ENCODE measurements around the gene CBLN3.

The CBLN3 gene

DNA sequence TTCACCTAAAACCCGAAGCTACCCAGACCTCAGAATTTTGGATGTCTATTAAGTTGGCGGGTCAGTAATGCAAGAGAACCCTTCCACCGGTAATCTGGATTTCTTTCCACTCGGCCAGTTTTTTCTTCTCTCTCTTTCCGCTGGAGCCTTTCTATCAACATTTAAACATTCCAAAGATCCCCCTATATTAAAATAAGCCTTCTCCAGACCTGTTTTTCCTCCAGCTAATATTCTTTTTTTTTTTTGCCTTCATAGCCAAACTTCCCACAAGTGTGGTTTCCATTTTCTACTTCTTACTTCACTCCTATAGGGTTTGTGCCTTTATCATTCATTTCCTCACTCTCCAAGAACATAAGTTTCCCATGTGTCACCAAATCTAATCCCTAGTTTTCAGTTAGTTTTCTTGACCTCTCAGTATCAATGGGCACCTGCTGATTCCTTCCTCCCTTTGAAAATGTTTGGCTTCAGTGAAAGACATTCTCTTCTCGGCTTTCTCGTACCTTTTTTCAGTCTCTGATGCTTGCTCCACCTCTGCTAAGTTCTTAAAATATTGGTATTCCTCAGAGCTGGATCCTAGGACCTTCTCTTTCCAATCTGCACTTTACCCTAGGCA lies 13.7 kb upstream of the CBLN3 start:
- peak overlapping the region; percentile 84 for H3K4me3 ChIP-seq (ENCODE audit: low read depth, low read length)
- no peak for DNase-seq (ENCODE audit: low read depth, low spot score)
- in situ Hi-C loops (cut with HindIII; ENCODE audit: low sequenced_read_pairs), result no loop called here
- TF ChIP-seq, protein P1, sequence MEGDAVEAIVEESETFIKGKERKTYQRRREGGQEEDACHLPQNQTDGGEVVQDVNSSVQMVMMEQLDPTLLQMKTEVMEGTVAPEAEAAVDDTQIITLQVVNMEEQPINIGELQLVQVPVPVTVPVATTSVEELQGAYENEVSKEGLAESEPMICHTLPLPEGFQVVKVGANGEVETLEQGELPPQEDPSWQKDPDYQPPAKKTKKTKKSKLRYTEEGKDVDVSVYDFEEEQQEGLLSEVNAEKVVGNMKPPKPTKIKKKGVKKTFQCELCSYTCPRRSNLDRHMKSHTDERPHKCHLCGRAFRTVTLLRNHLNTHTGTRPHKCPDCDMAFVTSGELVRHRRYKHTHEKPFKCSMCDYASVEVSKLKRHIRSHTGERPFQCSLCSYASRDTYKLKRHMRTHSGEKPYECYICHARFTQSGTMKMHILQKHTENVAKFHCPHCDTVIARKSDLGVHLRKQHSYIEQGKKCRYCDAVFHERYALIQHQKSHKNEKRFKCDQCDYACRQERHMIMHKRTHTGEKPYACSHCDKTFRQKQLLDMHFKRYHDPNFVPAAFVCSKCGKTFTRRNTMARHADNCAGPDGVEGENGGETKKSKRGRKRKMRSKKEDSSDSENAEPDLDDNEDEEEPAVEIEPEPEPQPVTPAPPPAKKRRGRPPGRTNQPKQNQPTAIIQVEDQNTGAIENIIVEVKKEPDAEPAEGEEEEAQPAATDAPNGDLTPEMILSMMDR (IDR thresholded peaks at IDR 0.05; ENCODE audit: low read depth, low read length), result no peak

DNA sequence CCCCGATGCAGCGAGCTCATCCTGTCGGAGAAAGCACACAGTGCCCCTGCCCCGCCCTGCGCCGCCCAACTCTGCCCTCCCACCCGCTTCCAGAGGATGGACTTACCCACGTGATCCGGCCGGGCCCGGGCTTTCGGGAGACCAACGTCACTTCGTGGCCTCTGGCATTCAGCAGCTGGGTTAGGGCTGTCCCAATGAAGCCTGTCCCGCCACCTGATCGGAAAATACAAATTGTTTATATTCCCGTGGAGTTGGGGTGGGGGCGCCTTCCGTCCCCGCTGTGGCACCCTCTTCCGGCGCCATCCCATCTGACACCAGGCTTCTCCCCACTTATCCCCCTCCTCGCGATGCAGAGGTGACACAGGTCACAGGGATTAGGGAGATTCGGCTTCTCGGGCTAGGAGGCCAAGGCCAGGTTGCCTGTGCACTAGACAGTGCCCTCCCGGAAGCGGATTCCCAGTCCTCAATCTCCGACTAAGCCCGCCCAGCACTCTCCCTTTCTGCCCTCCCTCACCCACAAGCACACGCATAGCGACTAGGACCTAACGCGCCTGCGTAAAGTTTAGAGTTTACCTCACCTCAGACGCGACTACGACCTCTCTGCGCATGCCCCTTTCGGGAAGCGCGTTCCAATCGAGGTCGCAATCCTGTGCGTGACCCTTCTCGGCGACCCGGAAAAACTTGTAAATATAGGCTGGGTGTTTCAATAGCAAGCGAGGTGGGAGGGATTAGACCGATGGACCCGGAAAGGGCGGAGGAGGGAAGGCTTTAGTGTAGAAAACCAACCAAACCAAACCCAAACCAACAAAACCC lies 13.0 kb upstream of the CBLN3 start, which contains the start of gene SDR39U1:
TSS of gene SDR39U1 (minus strand) at position 537 of the 813 bp plus-strand sequence. CDS start at position 530, 7 bp downstream.
- in situ Hi-C loops (cut with HindIII; ENCODE audit: low sequenced_read_pairs), result no loop called here

DNA sequence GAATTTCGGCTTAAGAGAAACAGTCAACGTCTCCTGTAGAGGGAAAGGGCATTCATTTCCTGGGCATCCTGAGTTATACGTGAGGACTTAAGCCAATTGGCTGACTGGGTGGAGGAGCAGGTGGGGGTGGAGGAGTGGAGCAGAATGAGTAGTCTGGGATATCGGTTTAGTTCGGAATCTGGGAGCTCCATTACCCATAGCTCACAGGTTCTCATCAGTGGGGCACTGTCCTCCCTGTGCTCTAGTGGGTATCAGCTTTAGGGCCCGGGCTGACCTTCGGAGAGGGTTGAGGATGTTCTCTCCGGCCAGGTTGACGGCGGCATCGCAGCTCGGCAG lies 12.4 kb upstream of the CBLN3 start:
- DNase-seq (ENCODE audit: low read depth, low spot score), result no peak
- TF ChIP-seq, protein P1 (IDR thresholded peaks at IDR 0.05; ENCODE audit: low read depth, low read length), result no peak
- in situ Hi-C loops (cut with HindIII; ENCODE audit: low sequenced_read_pairs), result no loop called here
- peak overlapping the region; percentile 84 for H3K4me3 ChIP-seq (ENCODE audit: low read depth, low read length)

More for the DNA sequence above, 13.0 kb upstream of the CBLN3 start, which contains the start of gene SDR39U1:
- H3K4me3 ChIP-seq (ENCODE audit: low read depth, low read length), result peak within 1 kb of the TSS; percentile 84
- TF ChIP-seq, protein P1 (IDR thresholded peaks at IDR 0.05; ENCODE audit: low read depth, low read length), result no peak
- peak; percentile 99 for DNase-seq (ENCODE audit: low read depth, low spot score)

DNA sequence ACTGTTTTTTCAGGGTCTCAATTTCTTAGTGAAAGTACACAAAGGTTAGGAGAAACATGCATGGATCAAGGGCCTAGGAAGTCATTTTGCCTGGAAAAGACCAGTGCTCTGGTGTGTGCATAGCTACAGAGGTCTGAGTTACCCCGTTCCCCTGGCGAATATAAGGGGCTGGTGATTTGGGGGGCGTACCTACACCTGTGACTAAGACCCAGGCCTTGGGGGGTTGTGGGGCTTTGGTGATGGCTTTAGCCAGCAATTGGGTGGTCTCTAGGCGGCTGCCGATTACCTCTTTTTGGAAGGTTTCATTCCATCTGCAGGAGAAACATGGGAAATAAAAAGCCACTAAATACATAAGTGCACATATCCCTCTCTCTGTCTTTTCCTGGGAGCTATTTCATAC lies 12.0 kb upstream of the CBLN3 start:
- H3K4me3 ChIP-seq (ENCODE audit: low read depth, low read length), result peak overlapping the region; percentile 84
- no peak for DNase-seq (ENCODE audit: low read depth, low spot score)
- TF ChIP-seq, protein P1 (IDR thresholded peaks at IDR 0.05; ENCODE audit: low read depth, low read length), result no peak
- in situ Hi-C loops (cut with HindIII; ENCODE audit: low sequenced_read_pairs), result no loop called here

DNA sequence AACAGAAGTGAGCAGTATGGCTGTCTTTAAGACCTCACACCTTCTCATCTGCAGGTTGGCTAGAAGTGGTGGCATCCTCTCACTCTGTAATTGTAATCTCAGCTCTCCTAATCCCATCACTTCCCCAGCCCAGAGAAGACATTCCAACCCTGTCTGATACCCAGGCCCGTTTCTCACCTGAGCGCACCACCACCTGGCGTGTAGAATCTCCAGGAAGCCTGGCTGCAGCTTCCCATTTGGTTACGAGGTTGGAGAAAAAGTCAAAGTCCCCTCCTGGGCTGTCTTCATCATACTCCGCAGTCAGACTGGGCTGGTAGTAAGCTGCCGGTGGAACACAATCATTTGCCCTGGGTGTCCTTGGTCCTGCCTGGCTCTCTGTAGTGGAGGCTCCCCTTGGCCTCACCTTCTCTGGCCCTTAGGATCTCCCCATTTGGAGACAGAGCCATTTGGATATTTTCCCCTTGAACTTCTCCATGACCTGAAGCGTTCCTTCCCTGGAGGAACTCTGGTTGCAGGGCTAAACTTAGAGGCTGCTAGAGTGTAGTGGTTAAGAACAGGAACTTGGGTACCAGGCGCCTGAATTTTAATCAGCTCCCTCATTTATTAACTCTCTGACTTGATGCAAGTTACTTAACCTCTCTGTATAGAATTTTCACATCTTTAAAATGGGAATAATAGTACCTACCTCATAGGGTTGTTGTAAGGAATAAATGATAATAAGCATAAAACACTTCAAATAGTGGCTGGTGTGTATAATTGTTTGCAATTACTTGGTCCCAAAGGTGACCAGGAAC lies 11.3 kb upstream of the CBLN3 start:
- no peak overlapping the region for H3K4me3 ChIP-seq (ENCODE audit: low read depth, low read length)
- no peak for DNase-seq (ENCODE audit: low read depth, low spot score)
- in situ Hi-C loops (cut with HindIII; ENCODE audit: low sequenced_read_pairs), result no loop called here
- TF ChIP-seq, protein P1 (IDR thresholded peaks at IDR 0.05; ENCODE audit: low read depth, low read length), result no peak

DNA sequence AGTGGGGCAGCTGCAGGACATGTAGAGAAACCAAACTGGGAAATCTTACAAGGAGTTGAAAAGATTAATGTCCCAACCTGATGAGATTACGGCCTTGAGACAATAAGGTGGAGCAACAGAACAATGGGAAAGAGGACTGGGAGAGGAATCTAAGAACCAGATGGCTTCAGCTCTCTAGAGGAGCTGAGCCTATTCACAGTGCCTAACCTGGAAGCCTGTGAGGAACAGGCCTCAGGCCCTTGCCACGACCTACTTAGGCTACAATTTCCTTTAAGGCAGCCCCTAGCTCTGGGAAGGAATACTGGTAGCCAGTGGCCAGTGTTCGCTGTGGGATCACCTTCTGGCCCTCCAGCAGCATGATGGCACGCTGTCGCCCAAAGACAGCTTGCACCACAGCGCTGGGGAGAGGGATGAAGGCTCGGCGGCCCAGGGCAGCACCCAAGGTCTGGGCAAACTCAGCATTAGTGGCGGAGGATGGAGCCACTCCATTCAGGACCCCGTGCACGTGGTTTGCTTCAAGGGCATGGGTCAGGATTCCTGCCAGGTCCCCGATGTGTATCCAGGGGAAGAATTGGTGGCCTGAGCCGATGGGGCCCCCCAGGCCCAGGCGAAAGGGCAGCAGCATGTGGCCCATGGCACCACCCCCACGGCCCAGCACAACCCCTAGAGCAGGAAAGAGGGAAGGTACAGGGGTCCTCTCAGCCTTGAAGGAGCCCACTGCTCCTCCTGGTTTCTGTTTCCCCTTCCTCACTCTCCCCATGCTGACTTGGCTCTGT lies 10.6 kb upstream of the CBLN3 start:
- in situ Hi-C loops (cut with HindIII; ENCODE audit: low sequenced_read_pairs), result loop anchor here (10.0 kb wide), 1 partner anchor 105 kb away; the partner anchor contains the start of genes ADCY4 and RIPK3
- TF ChIP-seq, protein P1 (IDR thresholded peaks at IDR 0.05; ENCODE audit: low read depth, low read length), result no peak
- no peak overlapping the region for H3K4me3 ChIP-seq (ENCODE audit: low read depth, low read length)
- DNase-seq (ENCODE audit: low read depth, low spot score), result no peak

All from astrocyte of the spinal cord (primary cell).